CD8-positive, alpha-beta memory T cell (primary cell): ENCODE results near the gene CAST. TPM values are rescaled to one million over a fixed set of nuclear protein-coding genes. Genes with fewer than 3 reads are reported as not detected.

Experiments
- CTCF ChIA-PET: fragments of 350-600 bp; sonication (Branson Sonifier 250); formaldehyde crosslinking; loops from one replicate; lab custom pipeline; 2021; ENCODE audit warnings: antibody characterized with exemption; lab: Charles Lee
- POLR2A ChIA-PET: fragments of 350-600 bp; sonication (Branson Sonifier 250); formaldehyde crosslinking; loops from one replicate; lab custom pipeline; 2021; ENCODE audit warnings: antibody characterized with exemption; lab: Charles Lee
- DNase-seq, 5 donors: peaks; one replicate each; pipeline versions ENCODE4 v3.0.0 to v3.0.0-alpha.2; 2020 to 2022; ENCODE audit warnings: mixed read lengths in 1 of 5
- H3K27ac ChIP-seq: one replicate; pipeline ENCODE4 v1.7.0; 2013; ENCODE audit warnings: low read depth, mild to moderate bottlenecking, low read length, moderate library complexity
- H3K27me3 ChIP-seq: 2 replicates; pipeline ENCODE4 v1.7.0; 2013; ENCODE audit warnings: low read length, mild to moderate bottlenecking; ENCODE audit not compliant: insufficient read depth, poor library complexity, severe bottlenecking
- H3K36me3 ChIP-seq: 2 replicates; pipeline ENCODE4 v1.7.0; 2013; ENCODE audit warnings: mild to moderate bottlenecking, low read length, moderate library complexity; ENCODE audit not compliant: insufficient read depth
- H3K4me1 ChIP-seq: 2 replicates; pipeline ENCODE4 v1.7.0; 2013; ENCODE audit warnings: mild to moderate bottlenecking, low read length, moderate library complexity; ENCODE audit not compliant: insufficient read depth
- H3K4me3 ChIP-seq: 2 replicates; pipeline ENCODE4 v1.7.0; 2013; ENCODE audit warnings: mild to moderate bottlenecking, low read length
- H3K9me3 ChIP-seq: 2 replicates; pipeline ENCODE4 v1.7.0; 2013; ENCODE audit warnings: mild to moderate bottlenecking, low read length
- H3K27ac Mint-ChIP-seq, 8 donors: one replicate each; pipeline ENCODE4 v1.8.0; 2020 to 2021; ENCODE audit warnings: mixed read lengths in 8 of 8, mild to moderate bottlenecking in 6 of 8, inconsistent platforms in 3 of 8, moderate library complexity in 3 of 8
- H3K27me3 Mint-ChIP-seq, 2 donors: one replicate each; pipeline ENCODE4 v1.8.0; 2020 to 2021; ENCODE audit warnings: mixed read lengths in 2 of 2, mild to moderate bottlenecking in 1 of 2, moderate library complexity in 1 of 2
- H3K36me3 Mint-ChIP-seq, 3 donors: one replicate each; pipeline ENCODE4 v1.8.0; 2020 to 2021; ENCODE audit warnings: mixed read lengths in 3 of 3, inconsistent platforms in 1 of 3, mild to moderate bottlenecking in 1 of 3
- H3K4me1 Mint-ChIP-seq, 3 donors: one replicate each; pipeline ENCODE4 v1.8.0; 2020 to 2021; ENCODE audit warnings: mixed read lengths in 3 of 3, inconsistent platforms in 1 of 3, mild to moderate bottlenecking in 1 of 3
- H3K4me3 Mint-ChIP-seq, 7 donors: one replicate each; pipeline ENCODE4 v1.8.0; 2020 to 2021; ENCODE audit warnings: mixed read lengths in 7 of 7, mild to moderate bottlenecking in 6 of 7, moderate library complexity in 4 of 7, inconsistent platforms in 2 of 7
- H3K9me3 Mint-ChIP-seq, 5 donors: one replicate each; pipeline ENCODE4 v1.8.0; 2020 to 2022; ENCODE audit warnings: mixed read lengths in 5 of 5, mild to moderate bottlenecking in 3 of 5, moderate library complexity in 2 of 5, inconsistent platforms in 1 of 5
- polyA plus RNA-seq: library from polyadenylated mRNA; unstranded; fragments of 300-500 nt; fragmentation: Illumina TruSeq; gene quantifications from one replicate; pipeline ENCODE4 v1.2.3, GENCODE V29; 2021
- total RNA-seq, 2 experiments: library from RNA; stranded (reverse); gene quantifications; one replicate each; pipeline ENCODE4 v1.2.3, GENCODE V29; 2021

The CAST gene
- total and polyA plus RNA-seq, 3 experiments from 2014 or later: 94.6 to 134 (median 127) TPM

- H3K4me1 Mint-ChIP-seq: peaks cover 30 to 63% (median 54%) of the 10 kb centered on the region in 3 donors
- H3K27ac ChIP-seq: no peak overlapping the region
- ChIA-PET CTCF (interaction anchor here (2.1 kb wide), 1 partner anchor 16 kb away, joined by 6 read pairs; no protein-coding TSS in a partner anchor), POLR2A (no interaction called here)
- H3K9me3 Mint-ChIP-seq: no peaks in the 10 kb centered on the region
- H3K36me3 ChIP-seq: peaks cover 8% of the 10 kb centered on the region
- H3K4me3 Mint-ChIP-seq: peak overlapping the region in 1 of 7 donors; percentile 8
- H3K4me1 ChIP-seq: no peaks in the 10 kb centered on the region
- DNase-seq: no peak
- H3K27me3 Mint-ChIP-seq: no peaks in the 10 kb centered on the region
- H3K27me3 ChIP-seq: no peaks in the 10 kb centered on the region
- no peak overlapping the region for H3K27ac Mint-ChIP-seq
- H3K9me3 ChIP-seq: no peaks in the 10 kb centered on the region
- H3K4me3 ChIP-seq: no peak overlapping the region
- peaks cover 0 to 56% (median 27%) of the 10 kb centered on the region in 3 donors for H3K36me3 Mint-ChIP-seq
Observed at GRCh38 chr5:96679293-96679692, 17.1 kb downstream of the CAST start.

GRCh38 chr5:96680759-96681470 is 18.7 kb downstream of the CAST start:
- POLR2A ChIA-PET: no interaction called here
- H3K4me1 ChIP-seq: no peaks in the 10 kb centered on the region
- peak overlapping the region in 1 of 8 donors; percentile 64 for H3K27ac Mint-ChIP-seq
- H3K27me3 Mint-ChIP-seq: no peaks in the 10 kb centered on the region
- H3K4me3 ChIP-seq: no peak overlapping the region
- peaks cover 0 to 51% (median 24%) of the 10 kb centered on the region in 3 donors for H3K36me3 Mint-ChIP-seq
- no peaks in the 10 kb centered on the region for H3K9me3 Mint-ChIP-seq
- CTCF ChIA-PET: interaction anchor here (0.9 kb wide), 1 partner anchor 13 kb away, joined by 3 read pairs; no protein-coding TSS in a partner anchor
- no peak overlapping the region for H3K4me3 Mint-ChIP-seq
- H3K27ac ChIP-seq: no peak overlapping the region
- H3K36me3 ChIP-seq: peaks cover 8% of the 10 kb centered on the region
- no peaks in the 10 kb centered on the region for H3K27me3 ChIP-seq
- peaks cover 25 to 51% (median 50%) of the 10 kb centered on the region in 3 donors for H3K4me1 Mint-ChIP-seq
- no peak for DNase-seq
- H3K9me3 ChIP-seq: no peaks in the 10 kb centered on the region

GRCh38 chr5:96683392-96683791 is 21.2 kb downstream of the CAST start:
- ChIA-PET POLR2A (no interaction called here), CTCF (interaction anchor here (1.8 to 2.7 kb wide), 2 partner anchors 23 to 69 kb away, joined by 5 to 6 read pairs; no protein-coding TSS in a partner anchor)
- Mint-ChIP-seq H3K27ac (peak overlapping the region in 3 of 8 donors; percentile 16 to 30 (median 21)), H3K27me3 (no peaks in the 10 kb centered on the region), H3K4me3 (no peak overlapping the region), H3K4me1 (peaks cover 39 to 62% (median 59%) of the 10 kb centered on the region in 3 donors), H3K9me3 (no peaks in the 10 kb centered on the region), H3K36me3 (peaks cover 0 to 40% (median 16%) of the 10 kb centered on the region in 3 donors)
- Histone ChIP-seq H3K27me3 (no peaks in the 10 kb centered on the region), H3K4me1 (no peaks in the 10 kb centered on the region), H3K9me3 (no peaks in the 10 kb centered on the region), H3K4me3 (no peak overlapping the region), H3K36me3 (no peaks in the 10 kb centered on the region), H3K27ac (no peak overlapping the region)
- no peak for DNase-seq

DNA sequence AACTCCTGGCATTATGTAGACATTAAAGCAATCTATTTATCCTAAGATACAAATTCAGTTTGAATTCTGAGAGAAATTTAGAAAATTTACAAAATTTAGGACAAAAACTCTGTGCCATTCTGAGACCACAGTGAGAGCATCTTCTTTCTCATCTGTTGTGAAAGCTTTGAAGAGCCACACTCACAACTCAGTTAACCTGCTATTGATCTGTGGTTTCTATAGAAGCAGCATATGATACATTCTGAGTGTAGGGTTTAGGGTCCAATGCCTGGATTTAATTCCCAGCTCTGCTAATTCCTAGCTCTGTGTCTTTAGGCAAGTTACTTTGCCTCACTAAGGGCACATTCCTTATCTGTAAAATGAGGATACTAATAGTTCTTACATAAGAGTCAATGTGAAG is 21.6 kb downstream of the CAST start:
- Histone ChIP-seq H3K4me1 (no peaks in the 10 kb centered on the region), H3K27me3 (no peaks in the 10 kb centered on the region), H3K9me3 (no peaks in the 10 kb centered on the region), H3K4me3 (no peak overlapping the region), H3K36me3 (no peaks in the 10 kb centered on the region), H3K27ac (no peak overlapping the region)
- Mint-ChIP-seq H3K27ac (no peak overlapping the region), H3K9me3 (no peaks in the 10 kb centered on the region), H3K4me3 (no peak overlapping the region), H3K36me3 (peaks cover 0 to 39% (median 16%) of the 10 kb centered on the region in 3 donors), H3K4me1 (peaks cover 37 to 63% (median 59%) of the 10 kb centered on the region in 3 donors), H3K27me3 (no peaks in the 10 kb centered on the region)
- DNase-seq: no peak
- ChIA-PET POLR2A (no interaction called here), CTCF (interaction anchor here (1.0 to 2.7 kb wide), 6 partner anchors 16 to 82 kb away, joined by 3 to 6 read pairs (median 4); no protein-coding TSS in a partner anchor)

DNA sequence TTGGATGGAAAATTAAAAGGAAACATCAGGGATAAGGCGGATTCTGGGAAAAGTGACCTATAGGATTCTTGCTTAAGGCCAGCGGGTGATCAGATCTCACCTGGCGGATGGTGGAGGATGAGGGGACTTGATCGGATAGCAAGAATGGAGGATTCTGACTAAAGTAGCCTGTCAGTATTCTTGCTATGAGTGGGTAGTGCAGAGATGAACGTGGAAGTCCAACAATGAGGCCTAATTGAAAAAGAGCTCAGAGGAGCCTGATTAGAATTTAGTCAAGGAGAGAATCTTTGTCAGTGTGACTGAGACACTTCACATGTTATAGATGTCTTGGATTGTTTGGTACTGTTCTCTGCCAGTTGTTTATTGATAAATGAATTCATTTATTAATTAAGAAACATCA is 24.9 kb downstream of the CAST start:
- Mint-ChIP-seq H3K27me3 (no peaks in the 10 kb centered on the region), H3K27ac (peak overlapping the region in 7 of 8 donors; percentile 0 to 59 (median 26)), H3K4me1 (peaks cover 33 to 56% (median 52%) of the 10 kb centered on the region in 3 donors), H3K36me3 (peaks cover 0 to 36% (median 13%) of the 10 kb centered on the region in 3 donors), H3K4me3 (peak overlapping the region in 3 of 7 donors; percentile 6 to 24 (median 16)), H3K9me3 (no peaks in the 10 kb centered on the region)
- no peak overlapping the region for H3K27ac ChIP-seq
- DNase-seq: no peak
- no peaks in the 10 kb centered on the region for H3K27me3 ChIP-seq
- ChIA-PET POLR2A (no interaction called here), CTCF (interaction anchor here (0.9 to 2.6 kb wide), 7 partner anchors 12 to 73 kb away, joined by 3 to 16 read pairs (median 5); no protein-coding TSS in a partner anchor)
- H3K4me1 ChIP-seq: no peaks in the 10 kb centered on the region
- H3K36me3 ChIP-seq: no peaks in the 10 kb centered on the region
- no peaks in the 10 kb centered on the region for H3K9me3 ChIP-seq
- H3K4me3 ChIP-seq: no peak overlapping the region

GRCh38 chr5:96687812-96688453 is 25.8 kb downstream of the CAST start:
- Mint-ChIP-seq H3K4me1 (peaks cover 32 to 54% (median 44%) of the 10 kb centered on the region in 3 donors), H3K9me3 (no peaks in the 10 kb centered on the region), H3K4me3 (peak overlapping the region in 1 of 7 donors; percentile 42), H3K27ac (no peak overlapping the region), H3K36me3 (peaks cover 0 to 37% (median 8%) of the 10 kb centered on the region in 3 donors), H3K27me3 (no peaks in the 10 kb centered on the region)
- no peaks in the 10 kb centered on the region for H3K36me3 ChIP-seq
- ChIA-PET CTCF (interaction anchor here (0.9 to 2.6 kb wide), 8 partner anchors 13 to 73 kb away, joined by 3 to 16 read pairs (median 4); no protein-coding TSS in a partner anchor), POLR2A (no interaction called here)
- no peak overlapping the region for H3K4me3 ChIP-seq
- H3K27ac ChIP-seq: no peak overlapping the region
- H3K27me3 ChIP-seq: no peaks in the 10 kb centered on the region
- peak in 1 of 5 donors; percentile 24 for DNase-seq
- no peaks in the 10 kb centered on the region for H3K9me3 ChIP-seq
- no peaks in the 10 kb centered on the region for H3K4me1 ChIP-seq

- Mint-ChIP-seq H3K27ac (no peak overlapping the region), H3K9me3 (no peaks in the 10 kb centered on the region), H3K27me3 (no peaks in the 10 kb centered on the region), H3K36me3 (peaks cover 0 to 44% (median 7%) of the 10 kb centered on the region in 3 donors), H3K4me1 (peaks cover 32 to 52% (median 32%) of the 10 kb centered on the region in 3 donors), H3K4me3 (no peak overlapping the region)
- CTCF ChIA-PET: interaction anchor here (0.6 to 1.4 kb wide), 2 partner anchors 77 to 89 kb away, joined by 3 to 4 read pairs; no protein-coding TSS in a partner anchor
- H3K27me3 ChIP-seq: no peaks in the 10 kb centered on the region
- no peaks in the 10 kb centered on the region for H3K9me3 ChIP-seq
- H3K36me3 ChIP-seq: no peaks in the 10 kb centered on the region
- POLR2A ChIA-PET: no interaction called here
- H3K27ac ChIP-seq: no peak overlapping the region
- no peaks in the 10 kb centered on the region for H3K4me1 ChIP-seq
- no peak overlapping the region for H3K4me3 ChIP-seq
- DNase-seq: no peak
Observed at GRCh38 chr5:96690861-96691260, 28.7 kb downstream of the CAST start.
